ENCODE measurements around the gene ARHGAP27. TPM values are rescaled to one million over a fixed set of nuclear protein-coding genes. Genes with fewer than 3 reads are reported as not detected.

Gene ARHGAP27
- total RNA-seq, 1 donor from 2014 or later = 30.4 TPM

GRCh38 chr17:45380046-45380765 is 52.5 kb downstream of the ARHGAP27 start:
- DNase-seq (no peak), ATAC-seq (ENCODE audit: poor library complexity) (peak; percentile 54)
- intact Hi-C loops (cut with DNase I) = no loop called here

- no peak for ATAC-seq (ENCODE audit: poor library complexity)
- intact Hi-C loops (cut with DNase I) = no loop called here
- DNase-seq = no peak
Measured at GRCh38 chr17:45377401-45377800, 55.3 kb downstream of the ARHGAP27 start.

- DNase-seq (no peak), ATAC-seq (ENCODE audit: poor library complexity) (no peak)
- intact Hi-C loops (cut with DNase I) = no loop called here
Measured at GRCh38 chr17:45376171-45377005, 56.3 kb downstream of the ARHGAP27 start.

- ATAC-seq (ENCODE audit: poor library complexity) (no peak), DNase-seq (no peak)
- intact Hi-C loops (cut with DNase I) = no loop called here
Measured at GRCh38 chr17:45374501-45374900, 58.2 kb downstream of the ARHGAP27 start.

GRCh38 chr17:45372325-45372869 is 60.3 kb downstream of the ARHGAP27 start:
- ATAC-seq (ENCODE audit: poor library complexity) = peak; percentile 3
- no peak for DNase-seq
- intact Hi-C loops (cut with DNase I) = no loop called here

GRCh38 chr17:45371414-45372324 is 61.0 kb downstream of the ARHGAP27 start:
- intact Hi-C loops (cut with DNase I) = no loop called here
- ATAC-seq (ENCODE audit: poor library complexity) (peak; percentile 95), DNase-seq (peak; percentile 87)

- ATAC-seq (ENCODE audit: poor library complexity) (no peak), DNase-seq (no peak)
- intact Hi-C loops (cut with DNase I) = no loop called here
Measured at GRCh38 chr17:45370949-45371413, 61.7 kb downstream of the ARHGAP27 start.

DNA sequence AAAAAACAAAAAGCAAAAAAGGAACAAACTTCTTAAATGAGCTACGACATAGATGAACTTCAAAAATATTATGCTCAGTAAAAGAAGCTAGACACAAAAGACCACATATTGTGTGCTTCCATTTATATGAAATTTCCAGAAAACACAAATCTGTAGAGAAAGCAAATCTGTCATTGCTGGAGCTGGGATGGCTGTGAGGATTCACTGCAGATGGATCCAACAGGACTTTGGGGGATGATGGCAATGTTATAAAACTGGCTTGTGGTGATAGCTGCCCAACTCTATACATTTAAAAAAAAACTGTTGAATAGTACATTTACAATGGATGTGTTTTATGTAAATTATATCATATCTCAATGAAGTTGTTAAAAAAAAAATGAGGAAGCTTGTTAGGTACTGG is 63.2 kb downstream of the ARHGAP27 start:
- ATAC-seq (ENCODE audit: poor library complexity) (no peak), DNase-seq (no peak)
- intact Hi-C loops (cut with DNase I) = loop anchor here (5.0 kb wide), 1 partner anchor 52 kb away; the partner anchor contains the start of gene MAP3K14

DNA sequence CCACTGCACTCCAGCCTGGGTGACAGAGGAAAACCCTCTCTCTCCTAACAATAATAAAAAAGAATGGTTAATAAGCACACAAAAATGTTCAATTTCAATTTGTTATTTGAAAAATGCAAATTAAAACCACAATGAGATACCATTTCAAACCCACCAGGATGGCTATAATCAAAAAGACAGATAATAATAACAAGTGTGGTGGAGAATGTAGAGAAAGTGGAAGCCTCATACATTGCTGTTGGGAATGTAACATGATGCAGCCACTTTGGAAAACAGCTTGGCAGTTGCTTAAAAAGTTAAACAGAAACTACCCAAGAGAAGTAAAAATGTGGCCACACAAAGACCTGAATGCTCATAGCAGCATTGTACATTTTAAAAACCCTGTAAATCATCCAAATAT is 64.0 kb downstream of the ARHGAP27 start:
- no peak for DNase-seq
- no peak for ATAC-seq (ENCODE audit: poor library complexity)
- intact Hi-C loops (cut with DNase I) = loop anchor here (5.0 kb wide), 1 partner anchor 51 kb away; the partner anchor contains the start of gene MAP3K14

GRCh38 chr17:45367216-45367615 is 65.5 kb downstream of the ARHGAP27 start:
- ATAC-seq (ENCODE audit: poor library complexity) (no peak), DNase-seq (no peak)
- intact Hi-C loops (cut with DNase I) = loop anchor here (5.0 kb wide), 1 partner anchor 50 kb away; the partner anchor contains the start of gene MAP3K14

- DNase-seq (no peak), ATAC-seq (ENCODE audit: poor library complexity) (no peak)
- intact Hi-C loops (cut with DNase I) = loop anchor here (5.0 kb wide), 1 partner anchor 49 kb away; the partner anchor contains the start of gene MAP3K14
Measured at GRCh38 chr17:45366691-45367090, 66.0 kb downstream of the ARHGAP27 start.

DNA sequence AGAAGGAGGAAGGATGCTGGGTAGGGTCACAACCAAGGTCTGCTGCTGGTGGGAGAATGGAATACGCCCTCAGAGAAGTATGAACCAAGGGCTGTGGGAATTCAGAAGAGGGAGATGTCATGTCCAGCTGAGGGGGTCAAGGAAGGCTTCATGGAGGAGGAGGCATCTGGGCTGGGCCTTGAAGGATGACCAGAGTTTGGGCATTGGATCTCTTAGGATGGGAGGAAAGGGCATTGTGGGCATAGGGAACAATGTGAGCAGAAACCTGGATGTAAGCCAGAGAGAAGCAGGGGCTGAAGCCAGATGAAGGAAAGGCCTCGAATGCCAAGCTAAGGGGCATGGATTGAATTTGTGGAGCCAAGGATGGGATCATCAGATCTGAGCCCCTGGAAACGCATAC is 66.6 kb downstream of the ARHGAP27 start:
- ATAC-seq (ENCODE audit: poor library complexity) (no peak), DNase-seq (no peak)
- intact Hi-C loops (cut with DNase I) = loop anchor here (5.0 kb wide), 1 partner anchor 49 kb away; the partner anchor contains the start of gene MAP3K14

- ATAC-seq (ENCODE audit: poor library complexity) = no peak
- intact Hi-C loops (cut with DNase I) = loop anchor here (5.0 kb wide), 1 partner anchor 47 kb away; the partner anchor contains the start of gene MAP3K14
Measured at GRCh38 chr17:45364531-45365390, 67.9 kb downstream of the ARHGAP27 start.

DNA sequence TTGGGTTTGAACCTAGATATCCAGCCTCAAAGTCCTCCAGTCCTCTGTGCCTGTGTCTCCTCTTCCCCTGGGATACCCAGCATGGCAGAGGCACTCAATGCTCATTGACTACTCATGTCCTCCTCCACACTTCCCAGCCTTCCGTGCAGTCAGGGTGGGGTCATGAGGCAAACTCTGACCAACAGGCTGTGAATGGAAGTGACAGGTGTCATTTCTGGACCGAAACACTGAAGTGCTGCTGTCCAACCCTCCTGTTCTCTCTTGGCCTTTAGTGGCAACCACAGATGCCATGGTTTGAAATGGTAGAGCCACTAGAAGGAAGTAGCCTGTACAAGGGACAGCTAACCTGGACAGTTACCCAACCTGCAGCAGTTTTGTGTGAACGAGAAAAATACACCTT is 69.2 kb downstream of the ARHGAP27 start:
- DNase-seq = no peak
- ATAC-seq (ENCODE audit: poor library complexity) = no peak
- intact Hi-C loops (cut with DNase I) = no loop called here

More at GRCh38 chr17:45364531-45365390, 67.9 kb downstream of the ARHGAP27 start:
- no peak for DNase-seq

GRCh38 chr17:45361976-45362375 is 70.7 kb downstream of the ARHGAP27 start:
- DNase-seq (no peak), ATAC-seq (ENCODE audit: poor library complexity) (no peak)
- intact Hi-C loops (cut with DNase I) = no loop called here

DNA sequence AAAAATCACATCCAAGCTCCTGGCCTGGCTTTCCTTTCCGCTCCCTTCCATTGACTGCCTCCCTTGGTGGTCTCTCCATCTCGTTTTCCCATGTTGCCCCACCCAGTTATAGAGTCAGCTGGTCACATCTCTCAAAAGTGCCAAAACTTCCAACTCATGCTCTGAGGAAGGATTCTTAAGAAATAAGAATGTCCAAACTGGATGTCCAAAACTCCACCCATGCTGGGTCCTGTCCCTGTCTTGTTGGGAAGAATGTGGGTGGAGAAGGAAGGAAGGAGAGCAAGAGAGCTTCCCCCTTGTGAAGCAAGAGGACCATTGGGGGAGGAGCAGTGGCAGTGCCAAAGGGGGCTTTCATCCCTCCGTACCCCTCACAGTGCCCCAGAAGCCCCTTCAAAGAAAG is 71.2 kb downstream of the ARHGAP27 start:
- DNase-seq (no peak), ATAC-seq (ENCODE audit: poor library complexity) (no peak)
- intact Hi-C loops (cut with DNase I) = no loop called here

GRCh38 chr17:45357364-45357997 is 75.2 kb downstream of the ARHGAP27 start:
- DNase-seq (no peak), ATAC-seq (ENCODE audit: poor library complexity) (no peak)
- intact Hi-C loops (cut with DNase I) = no loop called here
